ENCODE data around the gene ACTMAP. TPM values are rescaled to one million over a fixed set of nuclear protein-coding genes. Genes with fewer than 3 reads are reported as not detected.

ACTMAP gene
- total RNA-seq, 2 experiments from 2014 or later, result 3.9 to 5.7 TPM

GRCh38 chr19:40745402-40745780, 4.9 kb downstream of the ACTMAP start:
- DNase-seq (no peak), ATAC-seq (ENCODE audit: poor library complexity) (no peak)
- H3K36me3 Mint-ChIP-seq (ENCODE audit: low read depth), result peaks cover 4% of the 10 kb centered on the region
- ChIA-PET POLR2A (interaction anchor here (1.0 to 1.6 kb wide), 2 partner anchors 11 to 53 kb away, joined by 4 to 6 read pairs; partner anchors contain the start of gene EGLN2), CTCF (interaction anchor here (2.1 kb wide), 1 partner anchor 62 kb away, joined by 4 read pairs; no protein-coding TSS in a partner anchor)
- H3K9me3 Mint-ChIP-seq, result no peaks in the 10 kb centered on the region
- no peaks in the 10 kb centered on the region for H3K9me3 ChIP-seq (ENCODE audit: control insufficient read depth in 1 of 2, insufficient read depth in 1 of 2, low read length in 2 of 2)
- H3K27me3 ChIP-seq (ENCODE audit: control insufficient read depth in 1 of 2, insufficient read depth in 2 of 2, low read length in 2 of 2), result no peaks in the 10 kb centered on the region
- intact Hi-C loops (cut with DNase I, micrococcal nuclease), result no loop called here
- H3K27me3 Mint-ChIP-seq, result no peaks in the 10 kb centered on the region
- H3K27ac ChIP-seq (ENCODE audit: low read depth in 1 of 2, low read length in 2 of 2), result no peak overlapping the region
- no peaks in the 10 kb centered on the region for H3K36me3 ChIP-seq (ENCODE audit: insufficient read depth, low read length)
- H3K4me1 ChIP-seq (ENCODE audit: insufficient read depth, low read length), result peaks cover 15% of the 10 kb centered on the region
- no peak overlapping the region for H3K27ac Mint-ChIP-seq
- H3K4me3 ChIP-seq (ENCODE audit: low read length), result no peak overlapping the region
- H3K4me1 Mint-ChIP-seq (ENCODE audit: low read depth), result peaks cover 11% of the 10 kb centered on the region
- TF ChIP-seq CTCF (IDR thresholded peaks at IDR 0.05), result no peak
- H3K4me3 Mint-ChIP-seq, result no peak overlapping the region

- Histone ChIP-seq H3K4me1 (ENCODE audit: insufficient read depth, low read length) (peaks cover 10% of the 10 kb centered on the region), H3K27ac (ENCODE audit: low read depth in 1 of 2, low read length in 2 of 2) (no peak overlapping the region), H3K9me3 (ENCODE audit: control insufficient read depth in 1 of 2, insufficient read depth in 1 of 2, low read length in 2 of 2) (no peaks in the 10 kb centered on the region), H3K36me3 (ENCODE audit: insufficient read depth, low read length) (peaks cover 5% of the 10 kb centered on the region), H3K27me3 (ENCODE audit: control insufficient read depth in 1 of 2, insufficient read depth in 2 of 2, low read length in 2 of 2) (no peaks in the 10 kb centered on the region), H3K4me3 (ENCODE audit: low read length) (no peak overlapping the region)
- Mint-ChIP-seq H3K9me3 (no peaks in the 10 kb centered on the region), H3K4me1 (ENCODE audit: low read depth) (peaks cover 5% of the 10 kb centered on the region), H3K36me3 (ENCODE audit: low read depth) (peaks cover under 1% of the 10 kb centered on the region), H3K4me3 (no peak overlapping the region), H3K27me3 (no peaks in the 10 kb centered on the region), H3K27ac (no peak overlapping the region)
- ATAC-seq (ENCODE audit: poor library complexity) (no peak), DNase-seq (peak in 4 of 14 experiments; percentile 36 to 46 (median 42))
- intact Hi-C loops (cut with DNase I, micrococcal nuclease), result no loop called here
- CTCF ChIA-PET, result interaction anchor here (2.1 kb wide), 1 partner anchor 62 kb away, joined by 4 read pairs; no protein-coding TSS in a partner anchor
- no peak for TF ChIP-seq CTCF (IDR thresholded peaks at IDR 0.05)
- POLR2A ChIA-PET, result interaction anchor here (1.0 to 1.6 kb wide), 2 partner anchors 12 to 54 kb away, joined by 4 to 6 read pairs; partner anchors contain the start of gene EGLN2
Measured at GRCh38 chr19:40744554-40745401, 5.5 kb downstream of the ACTMAP start.

- no peak for ATAC-seq (ENCODE audit: poor library complexity)
- Histone ChIP-seq H3K9me3 (ENCODE audit: control insufficient read depth in 1 of 2, insufficient read depth in 1 of 2, low read length in 2 of 2) (no peaks in the 10 kb centered on the region), H3K27ac (ENCODE audit: low read depth in 1 of 2, low read length in 2 of 2) (no peak overlapping the region), H3K4me3 (ENCODE audit: low read length) (no peak overlapping the region), H3K27me3 (ENCODE audit: control insufficient read depth in 1 of 2, insufficient read depth in 2 of 2, low read length in 2 of 2) (no peaks in the 10 kb centered on the region), H3K36me3 (ENCODE audit: insufficient read depth, low read length) (peaks cover 7% of the 10 kb centered on the region), H3K4me1 (ENCODE audit: insufficient read depth, low read length) (peaks cover 2% of the 10 kb centered on the region)
- TF ChIP-seq CTCF (IDR thresholded peaks at IDR 0.05), result no peak
- intact Hi-C loops (cut with DNase I, micrococcal nuclease), result no loop called here
- H3K36me3 Mint-ChIP-seq (ENCODE audit: low read depth), result peaks cover 9% of the 10 kb centered on the region
- ChIA-PET POLR2A (interaction anchor here (0.5 to 1.6 kb wide), 2 partner anchors 54 to 208 kb away, joined by 3 to 6 read pairs; partner anchors contain the start of gene EGLN2), CTCF (no interaction called here)
- H3K27me3 Mint-ChIP-seq, result no peaks in the 10 kb centered on the region
- no peaks in the 10 kb centered on the region for H3K4me1 Mint-ChIP-seq (ENCODE audit: low read depth)
- H3K9me3 Mint-ChIP-seq, result no peaks in the 10 kb centered on the region
- no peak overlapping the region for H3K27ac Mint-ChIP-seq
- no peak overlapping the region for H3K4me3 Mint-ChIP-seq
- no peak for DNase-seq
Measured at GRCh38 chr19:40743926-40744325, 6.4 kb downstream of the ACTMAP start.
